K562 (cell line): ENCODE data around the gene MKNK2. TPM values are rescaled to one million over a fixed set of nuclear protein-coding genes. Genes with fewer than 3 reads are reported as not detected.

ENCODE experiments used
- ATF7 ChIP-seq: fragments of 450-650 bp; IDR thresholded peaks from 2 replicates; pipeline ENCODE4 v1.7.1; 2014; ENCODE audit warnings: mild to moderate bottlenecking, moderate library complexity
- CXXC5 ChIP-seq: fragments of 250-450 bp; sonication (Bioruptor Pico); IDR thresholded peaks from 2 replicates; pipeline ENCODE4 v1.8.0; 2022; ENCODE audit warnings: inconsistent platforms, mild to moderate bottlenecking, moderate library complexity
- NBN ChIP-seq: fragments of 450-650 bp; IDR thresholded peaks from 2 replicates; pipeline ENCODE4 v1.6.1; 2016; ENCODE audit warnings: low read depth, mild to moderate bottlenecking
- PRPF4 ChIP-seq: fragments of 200-400 bp; formaldehyde crosslinking; IDR thresholded peaks from one replicate; pipeline ENCODE4 v1.6.1; 2017; ENCODE audit warnings: low read length, low read depth, mild to moderate bottlenecking; ENCODE audit not compliant: insufficient read depth, poor library complexity, severe bottlenecking
- REST ChIP-seq, 2 experiments: fragments of 450-650 bp; formaldehyde crosslinking in 1 of 2; IDR thresholded peaks; 2 replicates each; pipeline versions ENCODE4 v1.4.0 to v1.6.1; 2014 to 2020; ENCODE audit warnings: mild to moderate bottlenecking in 2 of 2, borderline replicate concordance in 1 of 2, low read depth in 1 of 2
- ZBTB26 ChIP-seq: fragments of 450-650 bp; formaldehyde crosslinking; IDR thresholded peaks from 2 replicates; pipeline ENCODE4 v1.4.0; 2022; ENCODE audit warnings: missing genetic modification characterization
- ZNF407 ChIP-seq: fragments of 450-650 bp; IDR thresholded peaks from 2 replicates; pipeline ENCODE4 v1.6.1; 2016; ENCODE audit warnings: low read depth
- polyA plus RNA-seq, 8 experiments: library from polyadenylated mRNA; depleted of rRNA in 4 of 8; stranded (reverse) in 5 of 8; unstranded in 3 of 8; fragments of >200 nt; fragmentation: Nextera tagmentation in 2 of 8; fragmentation: Illumina TruSeq in 1 of 8; extraction: Ambion mirVana in 2 of 8; extraction: Trizol in 1 of 8; gene quantifications; 2 replicates each; pipeline versions ENCODE4 v1.2.1 to v1.2.3, GENCODE V29; 2011 to 2014; ENCODE audit warnings: inconsistent platforms in 1 of 8, missing spikeins in 1 of 8
- total RNA-seq, 7 experiments: library from RNA; depleted of rRNA in 6 of 7; stranded (reverse); fragments of >200 nt in 6 of 7; fragmentation: Illumina TruSeq in 2 of 7; extraction: Trizol in 2 of 7; gene quantifications; 2 replicates each; pipeline versions ENCODE4 v1.2.1 to v1.2.3, GENCODE V29; 2011 to 2021; ENCODE audit warnings: low replicate concordance in 1 of 7

Gene MKNK2
- total and polyA plus RNA-seq, 9 of the 15 experiments (the other 6 are each of a cell fraction or from before 2014, with no cell fraction given) = 5.1 to 191 (median 51.9) TPM

- TF ChIP-seq ZNF407 = no peak
- peak; percentile 90 for TF ChIP-seq PRPF4
- peak; percentile 16; the same call in 1 of the 2 replicates for TF ChIP-seq REST (IDR thresholded peaks at IDR 0.05; ENCODE audit: borderline replicate concordance)
- peak; percentile 63; the same call in 1 of the 2 replicates for TF ChIP-seq REST (CRISPR knock-in tag; IDR thresholded peaks at IDR 0.05; ENCODE audit: low read depth)
- TF ChIP-seq CXXC5 = peak; percentile 83
- peak; percentile 81 for TF ChIP-seq ATF7
- TF ChIP-seq NBN = no peak
- no peak for TF ChIP-seq ZBTB26 (CRISPR knock-in tag)
Measured at GRCh38 chr19:2050991-2051772, at the start of gene MKNK2 (continued).
